ENCODE results near the gene HDAC9.
A peak's percentile ranks its signal among the peaks of the same experiment; 100 is the strongest.

The HDAC9 gene

DNA sequence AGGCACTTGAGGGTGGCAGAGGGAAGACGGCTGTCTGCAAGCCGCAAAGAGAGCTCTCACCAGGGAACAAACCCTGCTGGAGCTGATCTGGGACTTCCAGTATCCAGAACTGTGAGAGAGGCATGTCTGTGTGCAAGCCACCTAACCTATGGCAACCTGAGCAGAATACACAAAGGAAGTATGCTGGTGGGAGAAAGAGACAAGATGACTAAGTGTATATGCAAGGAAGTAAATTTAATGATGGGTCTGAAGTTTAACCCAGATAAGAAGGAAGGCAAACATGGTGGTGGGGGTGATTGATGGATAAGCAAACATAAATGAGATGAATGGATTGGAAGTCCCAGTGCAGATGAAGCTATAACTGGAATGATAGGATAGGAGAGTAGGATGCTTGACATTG is 328.6 kb downstream of the HDAC9 start:
- H3K4me1 ChIP-seq: peaks cover 15% of the 10 kb centered on the region
- H3K27me3 ChIP-seq (ENCODE audit: low read depth): no peaks in the 10 kb centered on the region
- DNase-seq (ENCODE audit: low spot score in 2 of 2): no peak
- H3K36me3 ChIP-seq (replicated peaks): no peaks in the 10 kb centered on the region
- in situ Hi-C loops (cut with MboI; ENCODE audit: low sequenced_read_pairs): no loop called here
- H3K4me3 ChIP-seq: no peak overlapping the region
- H3K9me3 ChIP-seq: no peaks in the 10 kb centered on the region

GRCh38 chr7:18828260-18828993 is 332.9 kb downstream of the HDAC9 start:
- Histone ChIP-seq H3K4me1 (peaks cover 23% of the 10 kb centered on the region), H3K4me3 (no peak overlapping the region), H3K27me3 (ENCODE audit: low read depth) (no peaks in the 10 kb centered on the region), H3K9me3 (no peaks in the 10 kb centered on the region), H3K36me3 (replicated peaks) (no peaks in the 10 kb centered on the region)
- in situ Hi-C loops (cut with MboI; ENCODE audit: low sequenced_read_pairs): no loop called here
- DNase-seq (ENCODE audit: low spot score in 2 of 2): peak; percentile 43 to 57

GRCh38 chr7:18828994-18829857 is 333.7 kb downstream of the HDAC9 start:
- peaks cover 23% of the 10 kb centered on the region for H3K4me1 ChIP-seq
- no peaks in the 10 kb centered on the region for H3K36me3 ChIP-seq (replicated peaks)
- H3K4me3 ChIP-seq: no peak overlapping the region
- in situ Hi-C loops (cut with MboI; ENCODE audit: low sequenced_read_pairs): no loop called here
- H3K9me3 ChIP-seq: no peaks in the 10 kb centered on the region
- no peaks in the 10 kb centered on the region for H3K27me3 ChIP-seq (ENCODE audit: low read depth)
- DNase-seq (ENCODE audit: low spot score in 2 of 2): no peak

- peaks cover 23% of the 10 kb centered on the region for H3K4me1 ChIP-seq
- H3K36me3 ChIP-seq (replicated peaks): no peaks in the 10 kb centered on the region
- no peak overlapping the region for H3K4me3 ChIP-seq
- in situ Hi-C loops (cut with MboI; ENCODE audit: low sequenced_read_pairs): no loop called here
- H3K27me3 ChIP-seq (ENCODE audit: low read depth): no peaks in the 10 kb centered on the region
- DNase-seq (ENCODE audit: low spot score in 2 of 2): no peak
- H3K9me3 ChIP-seq: no peaks in the 10 kb centered on the region
These were observed 334.3 kb downstream of the HDAC9 start for GRCh38 chr7:18829858-18830285.

DNA sequence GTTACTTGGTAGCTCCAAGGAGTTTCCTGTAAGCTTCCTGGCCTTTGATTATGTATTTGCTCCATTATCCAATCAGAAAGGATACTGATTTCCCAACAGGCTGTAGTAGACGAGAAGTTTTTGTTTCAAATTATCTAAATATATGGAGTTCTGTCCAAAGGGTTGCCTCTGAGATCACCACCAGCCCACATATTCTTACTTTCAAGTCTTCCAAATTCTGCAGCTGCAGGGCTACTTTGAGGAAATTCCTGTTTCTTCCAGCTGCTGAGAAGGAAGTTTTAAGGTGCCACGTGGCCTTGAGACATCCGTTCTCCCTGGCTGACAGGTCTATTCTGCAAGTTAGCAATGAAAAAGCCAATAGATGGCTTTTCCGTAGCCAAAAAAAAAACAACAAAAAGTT is 335.9 kb downstream of the HDAC9 start:
- in situ Hi-C loops (cut with MboI; ENCODE audit: low sequenced_read_pairs): no loop called here
- DNase-seq (ENCODE audit: low spot score in 2 of 2): no peak
- Histone ChIP-seq H3K4me1 (peaks cover 23% of the 10 kb centered on the region), H3K4me3 (no peak overlapping the region), H3K27me3 (ENCODE audit: low read depth) (no peaks in the 10 kb centered on the region), H3K36me3 (replicated peaks) (no peaks in the 10 kb centered on the region), H3K9me3 (no peaks in the 10 kb centered on the region)

DNA sequence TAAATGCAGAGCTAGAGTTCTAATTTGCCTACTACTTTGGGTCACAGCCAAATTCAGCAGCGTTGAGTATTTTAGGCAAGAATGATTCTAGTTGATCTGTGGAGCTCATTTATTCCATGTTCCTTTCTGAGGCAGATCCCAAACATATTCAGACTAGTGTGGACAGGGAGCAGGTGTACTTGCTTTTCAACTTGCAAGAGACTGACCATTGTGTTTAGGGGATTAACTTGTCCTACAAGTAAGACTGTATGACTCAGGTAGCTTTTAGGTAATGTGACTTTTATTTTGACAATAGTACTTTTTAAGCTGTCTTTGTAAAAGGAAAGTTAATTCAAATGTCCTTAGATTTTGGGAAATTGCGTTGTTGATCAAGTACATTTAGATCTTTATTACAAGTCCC is 336.4 kb downstream of the HDAC9 start:
- no peaks in the 10 kb centered on the region for H3K27me3 ChIP-seq (ENCODE audit: low read depth)
- no peaks in the 10 kb centered on the region for H3K9me3 ChIP-seq
- H3K36me3 ChIP-seq (replicated peaks): no peaks in the 10 kb centered on the region
- peaks cover 23% of the 10 kb centered on the region for H3K4me1 ChIP-seq
- H3K4me3 ChIP-seq: no peak overlapping the region
- in situ Hi-C loops (cut with MboI; ENCODE audit: low sequenced_read_pairs): no loop called here
- DNase-seq (ENCODE audit: low spot score in 2 of 2): no peak

DNA sequence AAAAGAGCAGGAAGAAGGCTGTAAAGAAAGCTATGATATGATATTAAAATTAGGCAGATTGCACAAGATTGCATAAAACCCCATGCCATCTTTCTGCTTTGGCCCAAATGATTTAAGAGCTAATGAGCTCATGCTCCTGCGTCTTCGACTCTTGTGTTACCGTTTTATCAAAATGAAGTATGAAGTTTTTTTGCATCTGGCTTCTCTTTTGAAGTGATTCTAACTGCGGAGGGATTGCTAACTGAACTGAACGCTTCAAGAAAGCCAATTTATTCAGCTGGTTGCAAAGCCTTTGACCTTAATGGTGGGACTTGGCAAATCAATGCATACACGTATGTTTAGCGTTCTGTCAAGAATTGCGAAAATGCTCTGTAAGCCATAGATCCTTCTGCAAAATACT is 339.0 kb downstream of the HDAC9 start:
- in situ Hi-C loops (cut with MboI; ENCODE audit: low sequenced_read_pairs): no loop called here
- DNase-seq (ENCODE audit: low spot score in 2 of 2): no peak
- Histone ChIP-seq H3K36me3 (replicated peaks) (no peaks in the 10 kb centered on the region), H3K4me3 (no peak overlapping the region), H3K9me3 (no peaks in the 10 kb centered on the region), H3K27me3 (ENCODE audit: low read depth) (no peaks in the 10 kb centered on the region), H3K4me1 (peaks cover 7% of the 10 kb centered on the region; the same call in 1 of the 2 replicates)

- peaks cover 7% of the 10 kb centered on the region; the same call in 1 of the 2 replicates for H3K4me1 ChIP-seq
- no peaks in the 10 kb centered on the region for H3K27me3 ChIP-seq (ENCODE audit: low read depth)
- in situ Hi-C loops (cut with MboI; ENCODE audit: low sequenced_read_pairs): no loop called here
- no peaks in the 10 kb centered on the region for H3K36me3 ChIP-seq (replicated peaks)
- no peak overlapping the region for H3K4me3 ChIP-seq
- H3K9me3 ChIP-seq: no peaks in the 10 kb centered on the region
- no peak for DNase-seq (ENCODE audit: low spot score in 2 of 2)
These were observed 339.6 kb downstream of the HDAC9 start for GRCh38 chr7:18835001-18835690.

GRCh38 chr7:18843979-18844378 is 348.4 kb downstream of the HDAC9 start:
- DNase-seq (ENCODE audit: low spot score in 2 of 2): no peak
- H3K4me1 ChIP-seq: no peaks in the 10 kb centered on the region
- no peaks in the 10 kb centered on the region for H3K27me3 ChIP-seq (ENCODE audit: low read depth)
- no peaks in the 10 kb centered on the region for H3K36me3 ChIP-seq (replicated peaks)
- no peaks in the 10 kb centered on the region for H3K9me3 ChIP-seq
- in situ Hi-C loops (cut with MboI; ENCODE audit: low sequenced_read_pairs): no loop called here
- no peak overlapping the region for H3K4me3 ChIP-seq

- in situ Hi-C loops (cut with MboI; ENCODE audit: low sequenced_read_pairs): no loop called here
These were observed 349.2 kb downstream of the HDAC9 start for GRCh38 chr7:18844735-18845134.

DNA sequence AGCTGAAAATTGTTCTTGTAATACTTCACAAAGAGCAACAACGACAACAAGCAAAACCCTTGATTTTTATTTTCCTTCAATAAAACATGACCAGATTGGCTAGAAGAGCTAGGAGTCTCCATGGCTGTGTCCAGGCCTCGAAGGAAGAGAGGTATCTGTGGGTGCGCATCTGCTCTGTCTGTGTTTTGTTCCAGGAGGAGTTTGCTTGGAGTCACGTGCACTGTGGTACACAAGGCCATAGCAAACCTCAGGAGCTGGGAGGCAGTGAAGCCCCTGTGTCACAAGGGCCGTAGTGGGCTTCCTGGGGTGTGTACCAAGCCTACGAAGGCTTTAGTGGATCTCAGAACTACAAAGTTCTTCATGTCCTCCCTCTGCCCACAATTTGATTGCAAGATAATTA is 350.2 kb downstream of the HDAC9 start:
- no peak for DNase-seq (ENCODE audit: low spot score in 2 of 2)
- H3K9me3 ChIP-seq: no peaks in the 10 kb centered on the region
- no peak overlapping the region for H3K4me3 ChIP-seq
- no peaks in the 10 kb centered on the region for H3K36me3 ChIP-seq (replicated peaks)
- in situ Hi-C loops (cut with MboI; ENCODE audit: low sequenced_read_pairs): no loop called here
- no peaks in the 10 kb centered on the region for H3K27me3 ChIP-seq (ENCODE audit: low read depth)
- no peaks in the 10 kb centered on the region for H3K4me1 ChIP-seq

More at GRCh38 chr7:18844735-18845134, 349.2 kb downstream of the HDAC9 start:
- Histone ChIP-seq H3K4me1 (no peaks in the 10 kb centered on the region), H3K4me3 (no peak overlapping the region), H3K36me3 (replicated peaks) (no peaks in the 10 kb centered on the region), H3K9me3 (no peaks in the 10 kb centered on the region), H3K27me3 (ENCODE audit: low read depth) (no peaks in the 10 kb centered on the region)
- no peak for DNase-seq (ENCODE audit: low spot score in 2 of 2)

DNA sequence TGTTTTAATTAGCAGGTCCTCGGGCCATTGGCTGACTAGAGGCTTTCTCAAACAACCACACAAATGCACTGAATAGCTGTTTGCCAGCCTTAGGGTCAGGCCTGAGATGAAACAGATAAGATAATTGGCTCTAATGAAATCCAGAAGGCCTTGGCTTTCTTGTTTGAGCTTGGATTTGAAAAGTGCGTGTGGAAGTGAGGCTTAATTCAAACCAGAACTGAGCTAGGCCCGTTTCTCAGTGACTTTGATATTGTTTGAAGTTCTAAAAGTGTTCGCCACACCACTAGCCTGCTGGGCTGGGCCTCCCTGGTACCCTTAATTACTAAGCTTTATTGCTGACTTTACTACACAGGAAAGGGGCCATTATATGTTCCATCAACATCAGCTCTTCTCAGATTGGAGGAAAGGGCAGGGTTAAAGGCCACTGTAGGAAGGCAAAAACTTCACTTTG is 351.2 kb downstream of the HDAC9 start:
- H3K36me3 ChIP-seq (replicated peaks): no peaks in the 10 kb centered on the region
- no peaks in the 10 kb centered on the region for H3K9me3 ChIP-seq
- no peaks in the 10 kb centered on the region for H3K27me3 ChIP-seq (ENCODE audit: low read depth)
- no peaks in the 10 kb centered on the region for H3K4me1 ChIP-seq
- in situ Hi-C loops (cut with MboI; ENCODE audit: low sequenced_read_pairs): no loop called here
- no peak for DNase-seq (ENCODE audit: low spot score in 2 of 2)
- H3K4me3 ChIP-seq: no peak overlapping the region

DNA sequence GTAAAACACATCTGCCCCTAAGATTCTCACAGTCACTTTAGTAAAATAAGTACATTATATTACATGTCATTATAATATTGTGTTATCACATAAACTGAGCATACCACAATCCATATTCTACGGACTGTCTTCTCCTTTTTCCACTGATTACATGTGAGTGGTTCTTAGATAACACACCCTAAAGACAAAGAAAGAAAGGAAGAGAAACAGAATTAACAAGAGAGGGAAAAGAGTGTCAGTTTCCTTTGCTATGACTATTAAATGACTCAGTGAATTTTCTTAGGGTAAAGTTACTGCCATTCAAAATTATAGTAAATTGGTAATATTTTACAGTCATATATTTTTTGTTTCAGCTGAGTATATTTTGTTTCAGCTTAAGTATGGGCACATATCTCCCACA is 353.6 kb downstream of the HDAC9 start:
- H3K4me3 ChIP-seq: no peak overlapping the region
- no peaks in the 10 kb centered on the region for H3K9me3 ChIP-seq
- H3K36me3 ChIP-seq (replicated peaks): no peaks in the 10 kb centered on the region
- DNase-seq (ENCODE audit: low spot score in 2 of 2): no peak
- in situ Hi-C loops (cut with MboI; ENCODE audit: low sequenced_read_pairs): no loop called here
- no peaks in the 10 kb centered on the region for H3K27me3 ChIP-seq (ENCODE audit: low read depth)
- no peaks in the 10 kb centered on the region for H3K4me1 ChIP-seq

- H3K4me1 ChIP-seq: no peaks in the 10 kb centered on the region
- no peaks in the 10 kb centered on the region for H3K9me3 ChIP-seq
- in situ Hi-C loops (cut with MboI; ENCODE audit: low sequenced_read_pairs): no loop called here
- DNase-seq (ENCODE audit: low spot score in 2 of 2): no peak
- H3K36me3 ChIP-seq (replicated peaks): no peaks in the 10 kb centered on the region
- no peak overlapping the region for H3K4me3 ChIP-seq
- H3K27me3 ChIP-seq (ENCODE audit: low read depth): no peaks in the 10 kb centered on the region
These were observed 360.2 kb downstream of the HDAC9 start for GRCh38 chr7:18855796-18856195.
